Epithelial cell of esophagus (primary cell): ENCODE data around the gene FHL1.

Experiments
- DNase-seq: peaks from one replicate; pipeline ENCODE4 v3.0.0; 2010; ENCODE audit warnings: low read depth
- H3K4me3 ChIP-seq: 2 replicates; pipeline ENCODE4 v1.5.1; 2011; ENCODE audit warnings: mild to moderate bottlenecking, low read length, control low read depth
- TF ChIP-seq, protein P1 (sequence below): IDR thresholded peaks from 2 replicates; pipeline ENCODE4 v1.5.1; 2011; ENCODE audit warnings: low read depth, mild to moderate bottlenecking, low read length, control low read depth, inconsistent platforms; ENCODE audit not compliant: insufficient read depth; ENCODE audit errors: missing control alignments

FHL1 gene

DNA sequence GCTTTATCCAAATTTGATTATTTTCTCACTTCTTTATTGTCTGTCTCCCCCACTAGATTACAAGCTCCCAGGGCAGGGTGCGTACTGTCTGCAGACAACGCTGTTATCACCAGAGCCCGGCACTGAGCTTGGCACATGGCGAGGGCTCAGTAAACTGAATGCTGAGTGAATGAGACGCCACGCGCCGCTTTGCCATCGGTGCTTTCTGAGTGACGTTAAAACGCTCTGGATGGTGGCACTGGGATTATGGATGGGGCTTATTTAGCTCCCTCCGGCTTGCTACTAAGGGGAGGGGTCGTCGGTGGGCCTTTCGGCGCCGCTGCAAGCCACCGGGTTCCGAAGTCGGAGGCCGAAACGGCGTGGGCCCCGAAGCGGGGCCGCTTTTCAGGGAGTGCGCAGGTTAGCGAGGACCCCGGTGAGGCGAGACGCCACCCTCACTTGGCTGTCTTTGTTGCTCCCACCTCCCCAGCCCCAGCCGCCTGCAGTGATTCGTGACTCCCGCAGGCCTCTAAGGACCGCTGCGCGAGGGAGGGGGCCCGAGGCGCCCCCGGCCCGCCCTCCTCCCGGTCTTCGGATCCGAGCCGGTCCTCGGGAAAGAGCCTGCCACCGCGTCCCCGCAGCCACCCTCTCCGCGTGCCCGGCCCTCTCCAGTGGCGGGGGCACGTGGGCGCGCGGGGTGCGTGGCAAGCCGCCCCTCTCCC is 569 bp upstream of the FHL1 start:
- DNase-seq = no peak
- TF ChIP-seq, protein P1, sequence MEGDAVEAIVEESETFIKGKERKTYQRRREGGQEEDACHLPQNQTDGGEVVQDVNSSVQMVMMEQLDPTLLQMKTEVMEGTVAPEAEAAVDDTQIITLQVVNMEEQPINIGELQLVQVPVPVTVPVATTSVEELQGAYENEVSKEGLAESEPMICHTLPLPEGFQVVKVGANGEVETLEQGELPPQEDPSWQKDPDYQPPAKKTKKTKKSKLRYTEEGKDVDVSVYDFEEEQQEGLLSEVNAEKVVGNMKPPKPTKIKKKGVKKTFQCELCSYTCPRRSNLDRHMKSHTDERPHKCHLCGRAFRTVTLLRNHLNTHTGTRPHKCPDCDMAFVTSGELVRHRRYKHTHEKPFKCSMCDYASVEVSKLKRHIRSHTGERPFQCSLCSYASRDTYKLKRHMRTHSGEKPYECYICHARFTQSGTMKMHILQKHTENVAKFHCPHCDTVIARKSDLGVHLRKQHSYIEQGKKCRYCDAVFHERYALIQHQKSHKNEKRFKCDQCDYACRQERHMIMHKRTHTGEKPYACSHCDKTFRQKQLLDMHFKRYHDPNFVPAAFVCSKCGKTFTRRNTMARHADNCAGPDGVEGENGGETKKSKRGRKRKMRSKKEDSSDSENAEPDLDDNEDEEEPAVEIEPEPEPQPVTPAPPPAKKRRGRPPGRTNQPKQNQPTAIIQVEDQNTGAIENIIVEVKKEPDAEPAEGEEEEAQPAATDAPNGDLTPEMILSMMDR = no peak
- H3K4me3 ChIP-seq = peak overlapping the region; percentile 50

DNA sequence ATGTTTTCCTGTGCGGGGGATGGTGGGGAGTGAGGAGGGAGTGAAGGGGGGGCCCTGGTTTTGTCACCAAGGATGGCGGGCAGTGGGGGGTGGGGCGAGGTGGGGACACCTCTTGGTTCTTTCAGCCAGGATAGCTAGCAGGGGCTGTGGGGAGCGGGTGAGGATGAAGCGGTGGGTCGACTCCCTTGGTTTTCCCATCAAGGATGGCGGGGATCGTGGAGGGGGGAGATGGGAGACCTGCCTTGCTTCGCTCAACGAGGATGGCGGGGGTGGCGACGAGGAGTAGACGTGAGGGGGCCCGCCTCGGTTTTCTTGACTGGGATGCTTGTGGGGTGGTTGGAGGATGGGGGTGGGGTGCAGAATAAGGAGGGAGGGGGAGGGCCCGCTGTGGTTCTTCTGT is 643 bp downstream of the FHL1 start:
- TF ChIP-seq, protein P1 = no peak
- peak overlapping the region; percentile 45 for H3K4me3 ChIP-seq
- DNase-seq = no peak

DNA sequence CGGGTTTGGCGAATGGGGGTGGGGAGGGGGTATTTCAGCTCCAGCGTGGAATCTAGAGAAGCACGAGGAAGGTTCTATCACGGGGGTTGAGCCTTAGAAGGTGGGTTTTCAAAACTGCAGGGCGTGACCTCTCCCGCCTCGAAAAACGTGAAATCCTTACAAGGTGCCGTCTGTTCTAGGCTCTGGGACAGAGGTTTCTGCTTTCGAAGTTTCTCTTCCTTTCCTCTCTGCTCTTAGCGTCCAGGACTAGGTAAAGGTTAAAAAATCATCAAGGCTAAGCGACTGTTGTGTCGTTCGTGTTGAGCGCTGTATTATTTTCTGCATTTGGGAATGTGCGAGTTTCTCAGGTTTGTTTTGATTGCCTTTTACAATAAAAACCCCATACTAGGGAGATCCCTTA is 1.1 kb downstream of the FHL1 start:
- TF ChIP-seq, protein P1 = no peak
- DNase-seq = no peak
- peak overlapping the region; percentile 20 for H3K4me3 ChIP-seq

DNA sequence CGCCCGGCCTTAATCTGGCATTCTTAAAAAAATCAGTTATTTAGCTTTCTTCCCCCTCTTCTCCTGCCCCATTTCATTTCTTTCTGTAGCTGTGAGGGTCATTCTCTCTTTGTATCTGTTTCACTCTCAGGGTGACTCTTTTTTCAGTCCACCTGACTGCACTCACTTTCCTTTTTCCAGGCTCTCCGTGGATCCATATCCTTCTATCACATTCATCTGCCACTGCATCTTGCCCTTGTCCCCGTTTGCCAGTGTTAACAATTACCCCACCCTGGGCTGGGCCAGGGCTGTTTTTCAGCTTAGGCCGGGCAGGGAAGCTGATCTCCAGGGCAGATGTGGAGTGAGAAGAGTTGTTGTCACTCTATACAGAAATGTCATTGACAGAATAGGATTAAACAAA is 7.7 kb downstream of the FHL1 start:
- TF ChIP-seq, protein P1 = no peak

DNA sequence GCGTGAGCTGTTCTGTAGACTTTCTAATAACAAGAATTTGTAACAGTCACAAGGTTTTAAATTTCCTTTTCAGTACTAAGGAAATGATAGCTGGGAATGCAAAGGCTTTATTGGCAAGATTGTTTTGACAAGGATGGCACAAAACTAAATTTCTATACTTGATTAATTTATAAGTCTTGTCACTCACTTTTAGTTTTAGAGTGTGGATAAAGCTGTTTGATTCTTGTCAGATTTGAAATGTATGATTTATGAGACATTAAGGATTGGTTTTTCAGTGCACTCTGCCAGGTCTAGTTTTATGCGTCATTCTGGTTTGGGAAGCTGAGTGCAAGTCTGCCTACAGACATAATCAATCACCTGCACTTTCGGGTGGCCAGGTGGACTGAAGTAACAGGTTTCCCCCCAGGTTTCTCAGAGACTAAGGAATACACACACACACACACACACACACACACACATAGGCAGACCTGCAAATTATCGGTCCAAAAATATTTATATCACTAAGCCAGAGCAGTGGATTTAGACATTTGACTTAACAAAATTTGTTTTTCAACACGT is 9.3 kb downstream of the FHL1 start:
- DNase-seq = no peak
- no peak overlapping the region for H3K4me3 ChIP-seq
- TF ChIP-seq, protein P1 = no peak

More for the DNA sequence above, 7.7 kb downstream of the FHL1 start:
- DNase-seq = no peak
- H3K4me3 ChIP-seq = no peak overlapping the region

- no peak overlapping the region for H3K4me3 ChIP-seq
- TF ChIP-seq, protein P1 = no peak
- no peak for DNase-seq
These were observed 9.9 kb downstream of the FHL1 start for GRCh38 chrX:136157187-136157586.

GRCh38 chrX:136158685-136159084 is 11.4 kb downstream of the FHL1 start:
- TF ChIP-seq, protein P1 = no peak
- H3K4me3 ChIP-seq = no peak overlapping the region
- no peak for DNase-seq
